HCT116 (cell line): Measurements from ENCODE around the gene TRIM41. TPM values are rescaled to one million over a fixed set of nuclear protein-coding genes. Genes with fewer than 3 reads are reported as not detected.

Source experiments
- ATAC-seq: fragments of 200-7000 bp; cut with Tn5 transposase; 2 replicates; pipeline ENCODE4 v1.9.1; 2020; ENCODE audit warnings: mild to moderate bottlenecking, moderate library complexity
- BruUV-seq: library from RNA; stranded (reverse); fragments of 400-500 nt; replicated peaks from 2 replicates; lab custom pipeline; 2021; lab: Mats Ljungman, UMichigan
- CTCF ChIA-PET: fragments of 300-600 bp; sonication (Branson Sonifier 250); formaldehyde crosslinking; loops from one replicate; lab custom pipeline; 2021; ENCODE audit warnings: antibody characterized with exemption; lab: Charles Lee
- POLR2A ChIA-PET: fragments of 300-600, 350-600 bp; sonication (Branson Sonifier 250); formaldehyde crosslinking; loops from one replicate; lab custom pipeline; 2021; ENCODE audit warnings: antibody characterized with exemption; lab: Charles Lee
- RAD21 ChIA-PET, 2 experiments: fragments of 300-600 bp; sonication (Branson Sonifier 250); formaldehyde crosslinking; loops; one replicate each; lab custom pipeline; 2023; ENCODE audit warnings: low total read pairs in 2 of 2; ENCODE audit not compliant: uncharacterized antibody in 2 of 2, unreplicated experiment in 2 of 2, low non-redundant PET in 1 of 2; lab: Charles Lee
- DNase-seq: peaks from one replicate; pipeline ENCODE4 v3.0.0-alpha.2; 2010; ENCODE audit warnings: low read depth, low spot score
- H2AFZ ChIP-seq: fragments of 200-600 bp; shearing (Covaris generic), sonication (generic); 2 replicates; pipeline ENCODE4 v1.6.1; 2017; ENCODE audit warnings: low read depth, mixed run types, mixed read lengths, antibody characterized with exemption, low read length; ENCODE audit not compliant: poor library complexity, severe bottlenecking
- H3K27ac ChIP-seq: 2 replicates; pipeline ENCODE4 v1.5.1; 2012; ENCODE audit warnings: low read depth, low read length
- H3K27me3 ChIP-seq: fragments of 200-600 bp; sonication (generic); 2 replicates; pipeline ENCODE4 v1.6.1; 2016; ENCODE audit warnings: mixed run types, low read length, mixed read lengths; ENCODE audit not compliant: insufficient read depth
- H3K36me3 ChIP-seq, 2 experiments: fragments of 200-500 bp in 1 of 2; fragments of 200-600 bp in 1 of 2; sonication (Bioruptor generic) in 1 of 2; sonication (generic) in 1 of 2; 2 replicates each; pipeline versions ENCODE4 v1.5.1 to v1.6.1; 2014 to 2016; ENCODE audit warnings: low read length in 2 of 2, inconsistent platforms in 1 of 2, mixed read lengths in 1 of 2, mixed run types in 1 of 2; ENCODE audit not compliant: insufficient read depth in 2 of 2, control insufficient read depth in 1 of 2
- H3K4me1 ChIP-seq, 2 experiments: fragments of 200-600 bp in 1 of 2; sonication (generic) in 1 of 2; 2 replicates each; pipeline versions ENCODE4 v1.5.1 to v1.6.1; 2012 to 2017; ENCODE audit warnings: low read length in 2 of 2, inconsistent platforms in 1 of 2, mild to moderate bottlenecking in 1 of 2, mixed read lengths in 1 of 2, mixed run types in 1 of 2, moderate library complexity in 1 of 2; ENCODE audit not compliant: insufficient read depth in 2 of 2, control insufficient read depth in 1 of 2
- H3K4me2 ChIP-seq: fragments of 200-600 bp; sonication (generic); 2 replicates; pipeline ENCODE4 v1.6.1; 2017; ENCODE audit warnings: mixed run types, low read length, mixed read lengths
- H3K4me3 ChIP-seq, 2 experiments: fragments of 200-600 bp in 1 of 2; sonication (generic) in 1 of 2; replicated peaks in 1 of 2; 2 replicates each; pipeline ENCODE4 v1.5.1; 2011 to 2016; ENCODE audit warnings: low read length in 2 of 2, control low read depth in 1 of 2, low read depth in 1 of 2, mild to moderate bottlenecking in 1 of 2, mixed read lengths in 1 of 2, mixed run types in 1 of 2
- H3K79me2 ChIP-seq: fragments of 200-600 bp; sonication (generic); 2 replicates; pipeline ENCODE4 v1.6.1; 2017; ENCODE audit warnings: mild to moderate bottlenecking, mixed run types, low read length, moderate library complexity, mixed read lengths; ENCODE audit not compliant: insufficient read depth
- H3K9ac ChIP-seq: fragments of 200-600 bp; sonication (generic); 2 replicates; pipeline ENCODE4 v1.6.1; 2016; ENCODE audit warnings: low read length, mixed read lengths
- H3K9me2 ChIP-seq: fragments of 200-600 bp; sonication (generic), shearing (Covaris generic); 2 replicates; pipeline ENCODE4 v1.6.1; 2017; ENCODE audit warnings: mixed run types, mild to moderate bottlenecking, moderate library complexity; ENCODE audit not compliant: insufficient read depth
- H3K9me3 ChIP-seq, 2 experiments: fragments of 200-500 bp in 1 of 2; fragments of 200-600 bp in 1 of 2; sonication (Bioruptor generic) in 1 of 2; sonication (generic) in 1 of 2; 2 replicates each; pipeline ENCODE4 v1.6.1; 2014 to 2017; ENCODE audit warnings: low read length in 2 of 2, mixed read lengths in 2 of 2, inconsistent platforms in 1 of 2, low read depth in 1 of 2, mild to moderate bottlenecking in 1 of 2, mixed run types in 1 of 2, moderate library complexity in 1 of 2; ENCODE audit not compliant: control insufficient read depth in 1 of 2, insufficient read depth in 1 of 2
- H4K20me1 ChIP-seq: fragments of 200-600 bp; sonication (generic), shearing (Covaris generic); 2 replicates; pipeline ENCODE4 v1.6.1; 2017; ENCODE audit warnings: mixed run types, mild to moderate bottlenecking, moderate library complexity; ENCODE audit not compliant: insufficient read depth
- ATF3 ChIP-seq: IDR thresholded peaks from 2 replicates; pipeline ENCODE4 v1.6.1; 2012
- EGR1 ChIP-seq: IDR thresholded peaks from 2 replicates; pipeline ENCODE4 v1.6.1; 2012; ENCODE audit warnings: low read depth
- ELF1 ChIP-seq: IDR thresholded peaks from 2 replicates; pipeline ENCODE4 v1.6.1; 2012; ENCODE audit warnings: low read depth, borderline replicate concordance
- EZH2phosphoT487 ChIP-seq: fragments of 200-600 bp; IDR thresholded peaks from 2 replicates; pipeline ENCODE4 v1.6.1; 2018; ENCODE audit warnings: antibody characterized with exemption, borderline replicate concordance
- FOSL1 ChIP-seq: IDR thresholded peaks from 2 replicates; pipeline ENCODE4 v1.6.1; 2012; ENCODE audit warnings: low read depth
- JUND ChIP-seq: IDR thresholded peaks from 2 replicates; pipeline ENCODE4 v1.6.1; 2012
- POLR2AphosphoS5 ChIP-seq: IDR thresholded peaks from 2 replicates; pipeline ENCODE4 v1.6.1; 2011; ENCODE audit warnings: mild to moderate bottlenecking, low read depth, low read length, moderate library complexity
- REST ChIP-seq: IDR thresholded peaks from 2 replicates; pipeline ENCODE4 v1.6.1; 2012; ENCODE audit warnings: low read depth
- SP1 ChIP-seq: IDR thresholded peaks from 2 replicates; pipeline ENCODE4 v1.6.1; 2012; ENCODE audit warnings: low read depth
- SRF ChIP-seq: IDR thresholded peaks from 2 replicates; pipeline ENCODE4 v1.6.1; 2012; ENCODE audit warnings: low read depth
- TCF7L2 ChIP-seq: IDR thresholded peaks from 2 replicates; pipeline ENCODE4 v1.7.0; 2011; ENCODE audit warnings: borderline replicate concordance, inconsistent platforms; ENCODE audit not compliant: insufficient read depth, insufficient read length; ENCODE audit errors: extremely low read depth
- YY1 ChIP-seq: IDR thresholded peaks from 2 replicates; pipeline ENCODE4 v1.6.1; 2011; ENCODE audit warnings: low read length, low read depth, moderate library complexity, mild to moderate bottlenecking; ENCODE audit not compliant: insufficient replicate concordance; ENCODE audit errors: extremely low read depth
- ZBTB33 ChIP-seq: IDR thresholded peaks from 2 replicates; pipeline ENCODE4 v1.6.1; 2011; ENCODE audit warnings: mild to moderate bottlenecking, low read length, moderate library complexity; ENCODE audit not compliant: insufficient replicate concordance; ENCODE audit errors: extremely low read depth
- intact Hi-C: fragments of 100-400 bp; cut with micrococcal nuclease; formaldehyde crosslinking; loops from 2 replicates; pipeline ENCODE4 v1.10.0; 2022
- total RNA-seq: library from RNA; stranded (reverse); gene quantifications from one replicate; pipeline ENCODE4 v1.2.1, GENCODE V29; 2021; ENCODE audit not compliant: unreplicated experiment

The TRIM41 gene
- total RNA-seq, 1 experiment from 2014 or later: 51.8 TPM

GRCh38 chr5:181218795-181219124 is 4.3 kb upstream of the TRIM41 start:
- ChIA-PET RAD21 (no interaction called here), CTCF (no interaction called here), POLR2A (no interaction called here)
- Histone ChIP-seq H3K9me2 (no peaks in the 10 kb centered on the region), H3K27ac (peak overlapping the region; percentile 58), H3K4me2 (peak overlapping the region; percentile 70), H3K27me3 (no peaks in the 10 kb centered on the region)
- ATAC-seq: no peak
- no TSS peak for BruUV-seq
- TF ChIP-seq ELF1: no peak
- TF ChIP-seq EZH2phosphoT487: no peak
- no peak for TF ChIP-seq SRF
- TF ChIP-seq, all 23 proteins: peak for 0
- H3K36me3 ChIP-seq: no peaks in the 10 kb centered on the region
- H3K4me1 ChIP-seq: peaks cover 13 to 48% of the 10 kb centered on the region in 2 experiments
- DNase-seq: no peak
- H2AFZ ChIP-seq: peak overlapping the region; percentile 94
- H3K4me3 ChIP-seq: peak overlapping the region; percentile 32 to 42; a peak in 3 of 4 replicates
- H3K9me3 ChIP-seq: no peaks in the 10 kb centered on the region
- no peaks in the 10 kb centered on the region for H4K20me1 ChIP-seq
- no peaks in the 10 kb centered on the region for H3K79me2 ChIP-seq
- intact Hi-C loops: loop anchor here (1.0 kb wide), 3 partner anchors 8 to 43 kb away; partner anchors contain the start of gene TRIM52
- peak overlapping the region; percentile 47 for H3K9ac ChIP-seq

- H3K79me2 ChIP-seq: peaks cover 7% of the 10 kb centered on the region
- H4K20me1 ChIP-seq: no peaks in the 10 kb centered on the region
- H3K36me3 ChIP-seq: no peaks in the 10 kb centered on the region
- CTCF ChIA-PET: no interaction called here
- H3K9ac ChIP-seq: no peak overlapping the region
- ATAC-seq: no peak
- H3K27me3 ChIP-seq: no peaks in the 10 kb centered on the region
- DNase-seq: no peak
- no peaks in the 10 kb centered on the region for H3K9me3 ChIP-seq
- intact Hi-C loops: loop anchor here (5.0 kb wide), 1 partner anchor 47 kb away; no protein-coding TSS in a partner anchor
- H3K4me3 ChIP-seq: no peak overlapping the region; a peak in 1 of 4 replicates
- H2AFZ ChIP-seq: peak overlapping the region; percentile 94
- no TSS peak for BruUV-seq
- H3K4me2 ChIP-seq: peak overlapping the region; percentile 70
- no peaks in the 10 kb centered on the region for H3K9me2 ChIP-seq
- peaks cover 16 to 47% of the 10 kb centered on the region in 2 experiments for H3K4me1 ChIP-seq
- POLR2A ChIA-PET: no interaction called here
- peak overlapping the region; percentile 15; the same call in 1 of the 2 replicates for H3K27ac ChIP-seq
- RAD21 ChIA-PET: no interaction called here
- TF ChIP-seq SP1 (no peak), YY1 (no peak), REST (no peak), ZBTB33 (no peak), POLR2AphosphoS5 (no peak), ATF3 (no peak), TCF7L2 (no peak), JUND (no peak), FOSL1 (no peak), EGR1 (no peak)
Observed at GRCh38 chr5:181219262-181220177, 3.6 kb upstream of the TRIM41 start.
